ENCODE measurements around the gene AFF3. TPM values are rescaled to one million over a fixed set of nuclear protein-coding genes. Genes with fewer than 3 reads are reported as not detected.

AFF3 gene
- total and polyA plus RNA-seq, 10 of the 15 experiments (the other 5 are each of a cell fraction or from before 2014, with no cell fraction given), result 0.26 to 5.5 (median 3.0) TPM

GRCh38 chr2:100125626-100126025 is 16.8 kb downstream of the AFF3 start:
- H3K4me1 ChIP-seq (ENCODE audit: control insufficient read depth, insufficient read depth, low read length), result peaks cover 1% of the 10 kb centered on the region
- ChIA-PET SMC1A (ENCODE audit: uncharacterized antibody, unreplicated experiment) (no interaction called here), CTCF (no interaction called here), RAD21 (ENCODE audit: unreplicated experiment) (no interaction called here), POLR2A (no interaction called here)
- BruUV-seq (replicated peaks), result no TSS peak
- no peaks in the 10 kb centered on the region; a peak in 3 of 4 replicates for H3K27me3 ChIP-seq (replicated peaks in 1 of 2; ENCODE audit: control insufficient read depth in 2 of 2, insufficient read depth in 2 of 2, low read length in 1 of 2)
- no peak for FAIRE-seq
- intact Hi-C loops (cut with micrococcal nuclease; ENCODE audit: unreplicated experiment), result loop anchor here (2.0 kb wide), 1 partner anchor 19 kb away; no protein-coding TSS in a partner anchor
- no peak overlapping the region for H3K9ac ChIP-seq (ENCODE audit: control insufficient read depth, insufficient read depth, low read length)
- H4K20me1 ChIP-seq (ENCODE audit: control insufficient read depth, insufficient read depth), result no peaks in the 10 kb centered on the region
- no peak for DNase-seq (ENCODE audit: low read depth, low spot score)
- no peak overlapping the region for H3K4me3 ChIP-seq
- no peaks in the 10 kb centered on the region for H3K79me2 ChIP-seq (ENCODE audit: control insufficient read depth, insufficient read depth, low read length)
- H3K9me3 ChIP-seq (replicated peaks; ENCODE audit: control insufficient read depth, insufficient read depth, low read length), result no peaks in the 10 kb centered on the region; the same call in 2 of the 3 replicates
- ATAC-seq, result no peak
- no peak overlapping the region for H3K27ac ChIP-seq (ENCODE audit: control insufficient read depth, insufficient read depth)
- in situ Hi-C loops (cut with MboI), result no loop called here
- H3K4me2 ChIP-seq (ENCODE audit: control insufficient read depth, insufficient read depth), result no peak overlapping the region
- H2AFZ ChIP-seq (ENCODE audit: control insufficient read depth, low read depth, low read length), result no peak overlapping the region
- no peaks in the 10 kb centered on the region for H3K36me3 ChIP-seq (ENCODE audit: control insufficient read depth in 2 of 2, insufficient read depth in 2 of 2, low read length in 1 of 2)
- 95% methylated on average over 2 of the region's 2 CpGs for WGBS (ENCODE audit: insufficient coverage, insufficient replicate concordance, low lambda C conversion rate, missing lambda C conversion rate)
- TF ChIP-seq PAX5 (IDR thresholded peaks at IDR 0.05; ENCODE audit: borderline replicate concordance, low read depth, low read length) (no peak), ELK1 (IDR thresholded peaks at IDR 0.05; ENCODE audit: low read depth, low read length) (no peak), RUNX3 (IDR thresholded peaks at IDR 0.05; ENCODE audit: low read length) (no peak), CBX5 (IDR thresholded peaks at IDR 0.05; ENCODE audit: low read depth) (no peak), TCF7 (IDR thresholded peaks at IDR 0.05; ENCODE audit: borderline replicate concordance) (no peak), ZNF274 (IDR thresholded peaks at IDR 0.05; ENCODE audit: insufficient read depth, insufficient read length) (no peak), TCF3 (IDR thresholded peaks at IDR 0.05; ENCODE audit: borderline replicate concordance, insufficient read depth, low read depth, low read length) (no peak), IKZF2 (IDR thresholded peaks at IDR 0.05) (no peak), NR2C1 (IDR thresholded peaks at IDR 0.05) (no peak), MYB (IDR thresholded peaks at IDR 0.05; ENCODE audit: borderline replicate concordance, low read depth, low read length) (no peak), MEF2B (IDR thresholded peaks at IDR 0.05; ENCODE audit: partially characterized antibody, poor library complexity, severe bottlenecking) (no peak), ZBTB11 (CRISPR knock-in tag; IDR thresholded peaks at IDR 0.05) (no peak), SIN3A (IDR thresholded peaks at IDR 0.05; ENCODE audit: low read depth, low read length) (no peak), HSF1 (IDR thresholded peaks at IDR 0.05; ENCODE audit: low read depth, low read length) (no peak), MYC (IDR thresholded peaks at IDR 0.05; ENCODE audit: insufficient read depth, insufficient read length, insufficient replicate concordance, low read length, severe bottlenecking) (no peak), NRF1 (conservative IDR thresholded peaks at IDR 0.05; ENCODE audit: low read depth, low read length) (no peak), SIX5 (IDR thresholded peaks at IDR 0.05; ENCODE audit: low read depth, low read length, severe bottlenecking) (no peak)

Measured in GM12878 (cell line).